Measurements from ENCODE around the gene CNNM2.

The CNNM2 gene

DNA sequence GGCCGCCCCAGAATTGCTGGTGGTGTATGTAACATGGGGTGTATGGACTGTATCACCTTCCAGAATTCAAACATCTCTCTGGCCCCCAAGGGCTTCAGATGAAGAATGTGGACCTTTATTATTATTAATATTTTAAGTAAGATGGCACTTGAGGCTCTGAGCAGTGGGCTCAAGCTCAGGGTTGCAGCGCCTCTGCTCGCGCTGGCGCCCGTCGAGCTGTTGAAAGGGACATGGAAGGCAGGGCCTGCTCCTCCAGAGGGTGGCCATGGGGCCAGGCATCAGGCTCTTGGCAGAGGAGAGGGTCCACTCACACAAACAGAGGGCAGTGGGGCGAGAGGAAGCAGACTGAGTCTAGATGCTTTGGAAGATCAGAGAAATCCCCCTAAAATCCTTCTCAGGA is 154.8 kb downstream of the CNNM2 start (continued):
- no peak for TF ChIP-seq GLI4 (tag by site-specific recombination; IDR thresholded peaks at IDR 0.05)
- TF ChIP-seq, protein P1, sequence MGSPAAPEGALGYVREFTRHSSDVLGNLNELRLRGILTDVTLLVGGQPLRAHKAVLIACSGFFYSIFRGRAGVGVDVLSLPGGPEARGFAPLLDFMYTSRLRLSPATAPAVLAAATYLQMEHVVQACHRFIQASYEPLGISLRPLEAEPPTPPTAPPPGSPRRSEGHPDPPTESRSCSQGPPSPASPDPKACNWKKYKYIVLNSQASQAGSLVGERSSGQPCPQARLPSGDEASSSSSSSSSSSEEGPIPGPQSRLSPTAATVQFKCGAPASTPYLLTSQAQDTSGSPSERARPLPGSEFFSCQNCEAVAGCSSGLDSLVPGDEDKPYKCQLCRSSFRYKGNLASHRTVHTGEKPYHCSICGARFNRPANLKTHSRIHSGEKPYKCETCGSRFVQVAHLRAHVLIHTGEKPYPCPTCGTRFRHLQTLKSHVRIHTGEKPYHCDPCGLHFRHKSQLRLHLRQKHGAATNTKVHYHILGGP (tag by site-specific recombination; IDR thresholded peaks at IDR 0.05): no peak
- TF ChIP-seq, protein P2, sequence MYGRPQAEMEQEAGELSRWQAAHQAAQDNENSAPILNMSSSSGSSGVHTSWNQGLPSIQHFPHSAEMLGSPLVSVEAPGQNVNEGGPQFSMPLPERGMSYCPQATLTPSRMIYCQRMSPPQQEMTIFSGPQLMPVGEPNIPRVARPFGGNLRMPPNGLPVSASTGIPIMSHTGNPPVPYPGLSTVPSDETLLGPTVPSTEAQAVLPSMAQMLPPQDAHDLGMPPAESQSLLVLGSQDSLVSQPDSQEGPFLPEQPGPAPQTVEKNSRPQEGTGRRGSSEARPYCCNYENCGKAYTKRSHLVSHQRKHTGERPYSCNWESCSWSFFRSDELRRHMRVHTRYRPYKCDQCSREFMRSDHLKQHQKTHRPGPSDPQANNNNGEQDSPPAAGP (tag by site-specific recombination; IDR thresholded peaks at IDR 0.05): no peak
- TF ChIP-seq ZNF660 (tag by site-specific recombination; IDR thresholded peaks at IDR 0.05): no peak

DNA sequence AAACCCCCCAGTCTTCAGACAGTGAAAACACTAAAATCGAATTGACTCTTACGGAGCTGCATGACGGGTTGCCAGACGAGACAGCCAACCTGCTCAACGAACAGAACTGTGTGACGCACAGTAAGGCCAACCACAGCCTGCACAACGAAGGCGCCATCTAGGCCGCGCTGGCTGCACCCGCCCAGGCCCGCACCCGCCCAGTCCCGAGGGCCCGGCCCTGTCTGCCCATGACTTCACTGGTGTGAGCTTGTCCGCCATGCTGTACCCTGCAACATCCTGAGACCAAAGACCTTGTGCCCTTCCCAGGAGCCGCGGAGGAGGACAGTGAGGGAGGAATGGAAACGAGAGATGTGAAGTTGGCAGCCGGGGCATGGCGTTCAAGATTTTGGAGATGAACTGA is 158.9 kb downstream of the CNNM2 start:
- Histone ChIP-seq H3K27ac (ENCODE audit: extremely low read depth, low read depth, low read length) (no peak overlapping the region), H3K36me3 (ENCODE audit: control insufficient read depth in 2 of 2, insufficient read depth in 1 of 2, low read length in 2 of 2) (peaks cover 0 to 39% of the 10 kb centered on the region in 2 experiments; a peak in 2 of 3 replicates), H3K4me3 (ENCODE audit: low read depth, low read length) (no peak overlapping the region), H3K9me3 (ENCODE audit: control insufficient read depth, insufficient read depth, low read depth, low read length) (no peaks in the 10 kb centered on the region), H3K4me1 (ENCODE audit: control insufficient read depth, insufficient read depth, low read length) (no peaks in the 10 kb centered on the region)
- POLR2A ChIA-PET: no interaction called here
- TF ChIP-seq PRDM1 (tag by site-specific recombination; IDR thresholded peaks at IDR 0.05): no peak
- TF ChIP-seq, protein P3, sequence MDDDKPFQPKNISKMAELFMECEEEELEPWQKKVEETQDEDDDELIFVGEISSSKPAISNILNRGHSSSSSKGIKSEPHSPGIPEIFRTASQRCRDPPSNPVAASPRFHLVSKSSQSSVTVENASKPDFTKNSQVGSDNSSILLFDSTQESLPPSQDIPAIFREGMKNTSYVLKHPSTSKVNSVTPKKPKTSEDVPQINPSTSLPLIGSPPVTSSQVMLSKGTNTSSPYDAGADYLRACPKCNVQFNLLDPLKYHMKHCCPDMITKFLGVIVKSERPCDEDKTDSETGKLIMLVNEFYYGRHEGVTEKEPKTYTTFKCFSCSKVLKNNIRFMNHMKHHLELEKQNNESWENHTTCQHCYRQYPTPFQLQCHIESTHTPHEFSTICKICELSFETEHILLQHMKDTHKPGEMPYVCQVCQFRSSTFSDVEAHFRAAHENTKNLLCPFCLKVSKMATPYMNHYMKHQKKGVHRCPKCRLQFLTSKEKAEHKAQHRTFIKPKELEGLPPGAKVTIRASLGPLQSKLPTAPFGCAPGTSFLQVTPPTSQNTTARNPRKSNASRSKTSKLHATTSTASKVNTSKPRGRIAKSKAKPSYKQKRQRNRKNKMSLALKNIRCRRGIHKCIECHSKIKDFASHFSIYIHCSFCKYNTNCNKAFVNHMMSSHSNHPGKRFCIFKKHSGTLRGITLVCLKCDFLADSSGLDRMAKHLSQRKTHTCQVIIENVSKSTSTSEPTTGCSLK (tag by site-specific recombination; IDR thresholded peaks at IDR 0.05): no peak
- TF ChIP-seq ZNF544 (tag by site-specific recombination; IDR thresholded peaks at IDR 0.05): no peak
- TF ChIP-seq, protein P4, sequence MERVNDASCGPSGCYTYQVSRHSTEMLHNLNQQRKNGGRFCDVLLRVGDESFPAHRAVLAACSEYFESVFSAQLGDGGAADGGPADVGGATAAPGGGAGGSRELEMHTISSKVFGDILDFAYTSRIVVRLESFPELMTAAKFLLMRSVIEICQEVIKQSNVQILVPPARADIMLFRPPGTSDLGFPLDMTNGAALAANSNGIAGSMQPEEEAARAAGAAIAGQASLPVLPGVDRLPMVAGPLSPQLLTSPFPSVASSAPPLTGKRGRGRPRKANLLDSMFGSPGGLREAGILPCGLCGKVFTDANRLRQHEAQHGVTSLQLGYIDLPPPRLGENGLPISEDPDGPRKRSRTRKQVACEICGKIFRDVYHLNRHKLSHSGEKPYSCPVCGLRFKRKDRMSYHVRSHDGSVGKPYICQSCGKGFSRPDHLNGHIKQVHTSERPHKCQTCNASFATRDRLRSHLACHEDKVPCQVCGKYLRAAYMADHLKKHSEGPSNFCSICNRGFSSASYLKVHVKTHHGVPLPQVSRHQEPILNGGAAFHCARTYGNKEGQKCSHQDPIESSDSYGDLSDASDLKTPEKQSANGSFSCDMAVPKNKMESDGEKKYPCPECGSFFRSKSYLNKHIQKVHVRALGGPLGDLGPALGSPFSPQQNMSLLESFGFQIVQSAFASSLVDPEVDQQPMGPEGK (tag by site-specific recombination; IDR thresholded peaks at IDR 0.05): no peak
- TF ChIP-seq ZNF501 (tag by site-specific recombination; IDR thresholded peaks at IDR 0.05): no peak
- CTCF ChIA-PET: interaction anchor here (0.6 to 1.5 kb wide), 3 partner anchors 10 to 314 kb away, joined by 3 to 4 read pairs (median 4); no protein-coding TSS in a partner anchor

DNA sequence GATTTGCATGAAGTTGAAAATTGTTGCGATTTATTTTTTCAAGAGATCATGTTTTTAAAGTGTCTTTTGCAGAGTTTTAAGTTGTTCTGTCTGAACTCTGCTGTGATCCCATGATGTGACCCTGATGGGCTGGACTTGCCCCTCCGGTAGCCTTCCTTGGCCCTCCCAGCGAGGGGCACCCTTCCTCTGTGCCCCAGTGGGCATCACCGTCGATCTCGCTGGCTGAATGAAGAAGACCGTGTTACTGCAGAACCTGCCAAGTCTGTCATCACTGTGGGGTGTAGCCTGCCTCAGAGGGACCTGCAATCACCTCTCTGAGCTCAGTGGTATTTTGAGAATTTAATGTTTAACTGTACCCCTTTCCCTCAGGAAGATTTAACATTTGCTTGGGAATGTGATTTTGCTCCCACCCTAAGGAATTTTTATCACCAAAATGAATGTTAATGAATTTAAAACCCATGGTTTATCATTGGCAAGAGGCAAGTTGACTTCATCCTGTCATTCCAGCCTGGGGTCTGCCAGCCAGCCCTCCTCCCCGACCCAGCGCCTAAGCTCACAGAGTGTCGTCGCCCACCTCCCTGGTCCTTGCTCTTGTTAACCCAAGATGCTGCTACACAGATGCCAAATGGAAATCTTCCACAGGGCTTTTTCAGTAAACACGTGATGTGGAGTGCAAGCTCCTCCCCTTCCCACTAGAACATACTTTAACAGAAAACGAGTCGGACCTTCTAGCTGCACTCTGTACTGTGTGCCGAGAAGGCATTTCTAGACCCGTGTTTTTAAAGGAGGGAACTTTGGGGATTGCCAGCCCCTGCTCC is 159.6 kb downstream of the CNNM2 start:
- peak overlapping the region; percentile 14; the same call in 1 of the 2 replicates for H3K27ac ChIP-seq (ENCODE audit: extremely low read depth, low read depth, low read length)
- no peaks in the 10 kb centered on the region for H3K9me3 ChIP-seq (ENCODE audit: control insufficient read depth, insufficient read depth, low read depth, low read length)
- POLR2A ChIA-PET: no interaction called here
- H3K36me3 ChIP-seq (ENCODE audit: control insufficient read depth in 2 of 2, insufficient read depth in 1 of 2, low read length in 2 of 2): peaks cover 0 to 42% of the 10 kb centered on the region in 2 experiments; a peak in 2 of 3 replicates
- no peak overlapping the region for H3K4me3 ChIP-seq (ENCODE audit: low read depth, low read length)
- CTCF ChIA-PET: interaction anchor here (0.6 to 1.5 kb wide), 5 partner anchors 9 to 313 kb away, joined by 3 to 4 read pairs (median 3); no protein-coding TSS in a partner anchor
- H3K4me1 ChIP-seq (ENCODE audit: control insufficient read depth, insufficient read depth, low read length): no peaks in the 10 kb centered on the region
- TF ChIP-seq ZBTB17 (tag by site-specific recombination; IDR thresholded peaks at IDR 0.05) (no peak), ZNF184 (tag by site-specific recombination; IDR thresholded peaks at IDR 0.05) (no peak), ZNF792 (tag by site-specific recombination; IDR thresholded peaks at IDR 0.05) (no peak), ZNF501 (tag by site-specific recombination; IDR thresholded peaks at IDR 0.05) (no peak), ZNF433 (tag by site-specific recombination; IDR thresholded peaks at IDR 0.05; ENCODE audit: low read depth) (no peak), ZNF585B (tag by site-specific recombination; IDR thresholded peaks at IDR 0.05) (no peak), HOXC10 (CRISPR knock-in tag; IDR thresholded peaks at IDR 0.05) (no peak)
- TF ChIP-seq, protein P5, sequence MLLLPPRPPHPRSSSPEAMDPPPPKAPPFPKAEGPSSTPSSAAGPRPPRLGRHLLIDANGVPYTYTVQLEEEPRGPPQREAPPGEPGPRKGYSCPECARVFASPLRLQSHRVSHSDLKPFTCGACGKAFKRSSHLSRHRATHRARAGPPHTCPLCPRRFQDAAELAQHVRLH (tag by site-specific recombination; IDR thresholded peaks at IDR 0.05): no peak
- TF ChIP-seq, protein P6, sequence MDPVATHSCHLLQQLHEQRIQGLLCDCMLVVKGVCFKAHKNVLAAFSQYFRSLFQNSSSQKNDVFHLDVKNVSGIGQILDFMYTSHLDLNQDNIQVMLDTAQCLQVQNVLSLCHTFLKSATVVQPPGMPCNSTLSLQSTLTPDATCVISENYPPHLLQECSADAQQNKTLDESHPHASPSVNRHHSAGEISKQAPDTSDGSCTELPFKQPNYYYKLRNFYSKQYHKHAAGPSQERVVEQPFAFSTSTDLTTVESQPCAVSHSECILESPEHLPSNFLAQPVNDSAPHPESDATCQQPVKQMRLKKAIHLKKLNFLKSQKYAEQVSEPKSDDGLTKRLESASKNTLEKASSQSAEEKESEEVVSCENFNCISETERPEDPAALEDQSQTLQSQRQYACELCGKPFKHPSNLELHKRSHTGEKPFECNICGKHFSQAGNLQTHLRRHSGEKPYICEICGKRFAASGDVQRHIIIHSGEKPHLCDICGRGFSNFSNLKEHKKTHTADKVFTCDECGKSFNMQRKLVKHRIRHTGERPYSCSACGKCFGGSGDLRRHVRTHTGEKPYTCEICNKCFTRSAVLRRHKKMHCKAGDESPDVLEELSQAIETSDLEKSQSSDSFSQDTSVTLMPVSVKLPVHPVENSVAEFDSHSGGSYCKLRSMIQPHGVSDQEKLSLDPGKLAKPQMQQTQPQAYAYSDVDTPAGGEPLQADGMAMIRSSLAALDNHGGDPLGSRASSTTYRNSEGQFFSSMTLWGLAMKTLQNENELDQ (tag by site-specific recombination; IDR thresholded peaks at IDR 0.05; ENCODE audit: low read depth): no peak
- TF ChIP-seq, protein P7, sequence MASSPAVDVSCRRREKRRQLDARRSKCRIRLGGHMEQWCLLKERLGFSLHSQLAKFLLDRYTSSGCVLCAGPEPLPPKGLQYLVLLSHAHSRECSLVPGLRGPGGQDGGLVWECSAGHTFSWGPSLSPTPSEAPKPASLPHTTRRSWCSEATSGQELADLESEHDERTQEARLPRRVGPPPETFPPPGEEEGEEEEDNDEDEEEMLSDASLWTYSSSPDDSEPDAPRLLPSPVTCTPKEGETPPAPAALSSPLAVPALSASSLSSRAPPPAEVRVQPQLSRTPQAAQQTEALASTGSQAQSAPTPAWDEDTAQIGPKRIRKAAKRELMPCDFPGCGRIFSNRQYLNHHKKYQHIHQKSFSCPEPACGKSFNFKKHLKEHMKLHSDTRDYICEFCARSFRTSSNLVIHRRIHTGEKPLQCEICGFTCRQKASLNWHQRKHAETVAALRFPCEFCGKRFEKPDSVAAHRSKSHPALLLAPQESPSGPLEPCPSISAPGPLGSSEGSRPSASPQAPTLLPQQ (tag by site-specific recombination; IDR thresholded peaks at IDR 0.05): no peak

All from HEK293 (cell line).